PC-9 (cell line): ENCODE data around the gene AIPL1.

Experiments
- EZH2 ChIP-seq: fragments of 200-600 bp; sonication (generic); IDR thresholded peaks from 2 replicates; pipeline ENCODE4 v1.8.0; 2017; ENCODE audit warnings: antibody characterized with exemption, low read depth
- TF ChIP-seq, protein P1 (sequence below): fragments of 200-600 bp; sonication (generic); conservative IDR thresholded peaks from 2 replicates; pipeline ENCODE4 v1.6.1; 2017; ENCODE audit warnings: mixed run types, antibody characterized with exemption, mild to moderate bottlenecking, moderate library complexity

DNA sequence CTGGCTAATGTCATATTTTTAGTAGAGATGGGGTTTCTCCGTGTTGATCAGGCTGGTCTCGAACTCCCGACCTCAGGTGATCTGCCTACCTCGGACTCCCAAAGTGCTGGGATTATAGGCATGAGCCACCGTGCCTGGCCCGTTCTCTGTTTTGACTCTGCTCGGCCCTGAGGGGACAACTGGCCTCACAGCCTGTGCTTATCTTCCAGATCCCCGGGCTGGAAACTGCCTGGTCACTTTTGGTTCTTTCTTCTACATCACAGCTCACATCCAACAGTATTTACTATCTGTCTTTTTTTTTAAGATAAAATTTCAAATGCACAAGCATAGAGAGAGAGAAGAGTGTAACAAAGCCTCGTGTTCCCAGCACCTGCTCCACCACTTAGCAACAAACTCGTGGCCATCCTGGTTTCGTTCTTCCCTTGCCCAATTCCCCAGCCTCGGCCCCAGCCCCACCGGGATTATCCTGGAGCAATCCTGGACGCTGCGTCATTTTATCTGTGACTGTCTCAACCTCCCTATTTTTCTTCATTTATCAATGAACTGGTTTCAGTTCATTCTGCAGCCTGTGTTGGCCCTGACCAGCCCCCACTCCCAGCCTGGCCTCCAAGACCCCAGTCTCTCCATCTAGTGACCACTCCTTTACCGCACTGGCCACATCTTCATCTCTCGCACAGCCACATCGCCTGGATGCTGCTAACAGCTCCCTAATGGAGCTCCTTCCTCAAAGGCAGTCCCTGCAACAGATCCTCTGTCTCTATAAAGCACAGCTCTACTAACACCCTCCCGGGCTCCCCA is 30.5 kb upstream of the AIPL1 start:
- TF ChIP-seq, protein P1, sequence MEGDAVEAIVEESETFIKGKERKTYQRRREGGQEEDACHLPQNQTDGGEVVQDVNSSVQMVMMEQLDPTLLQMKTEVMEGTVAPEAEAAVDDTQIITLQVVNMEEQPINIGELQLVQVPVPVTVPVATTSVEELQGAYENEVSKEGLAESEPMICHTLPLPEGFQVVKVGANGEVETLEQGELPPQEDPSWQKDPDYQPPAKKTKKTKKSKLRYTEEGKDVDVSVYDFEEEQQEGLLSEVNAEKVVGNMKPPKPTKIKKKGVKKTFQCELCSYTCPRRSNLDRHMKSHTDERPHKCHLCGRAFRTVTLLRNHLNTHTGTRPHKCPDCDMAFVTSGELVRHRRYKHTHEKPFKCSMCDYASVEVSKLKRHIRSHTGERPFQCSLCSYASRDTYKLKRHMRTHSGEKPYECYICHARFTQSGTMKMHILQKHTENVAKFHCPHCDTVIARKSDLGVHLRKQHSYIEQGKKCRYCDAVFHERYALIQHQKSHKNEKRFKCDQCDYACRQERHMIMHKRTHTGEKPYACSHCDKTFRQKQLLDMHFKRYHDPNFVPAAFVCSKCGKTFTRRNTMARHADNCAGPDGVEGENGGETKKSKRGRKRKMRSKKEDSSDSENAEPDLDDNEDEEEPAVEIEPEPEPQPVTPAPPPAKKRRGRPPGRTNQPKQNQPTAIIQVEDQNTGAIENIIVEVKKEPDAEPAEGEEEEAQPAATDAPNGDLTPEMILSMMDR = no peak
- TF ChIP-seq EZH2 = no peak
